Naive thymus-derived CD4-positive, alpha-beta T cell (primary cell): ENCODE measurements around the gene UBFD1. TPM values are rescaled to one million over a fixed set of nuclear protein-coding genes. Genes with fewer than 3 reads are reported as not detected.

Experiments
- ATAC-seq: fragments of 150-1000 bp; cut with Tn5 transposase; 2 replicates; pipeline ENCODE4 v1.10.0; 2021; ENCODE audit warnings: mild to moderate bottlenecking, moderate library complexity
- CTCF ChIA-PET: fragments of 350-600 bp; sonication (Branson Sonifier 250); formaldehyde crosslinking; loops from one replicate; lab custom pipeline; 2021; ENCODE audit warnings: antibody characterized with exemption; lab: Charles Lee
- POLR2A ChIA-PET: fragments of 350-600 bp; sonication (Branson Sonifier 250); formaldehyde crosslinking; loops from one replicate; lab custom pipeline; 2021; ENCODE audit warnings: antibody characterized with exemption, inconsistent platforms; lab: Charles Lee
- DNase-seq, 9 donors: peaks; one replicate each; pipeline versions ENCODE4 v3.0.0 to v3.0.0-alpha.2; 2020 to 2022; ENCODE audit warnings: mixed read lengths in 1 of 9
- H3K27ac ChIP-seq: one replicate; pipeline ENCODE4 v1.7.0; 2013; ENCODE audit warnings: mild to moderate bottlenecking, low read depth, low read length, moderate library complexity
- H3K27me3 ChIP-seq, 2 donors: one replicate each; pipeline ENCODE4 v1.7.0; 2013; ENCODE audit warnings: low read length in 2 of 2, mild to moderate bottlenecking in 2 of 2, moderate library complexity in 2 of 2; ENCODE audit not compliant: control insufficient read depth in 2 of 2, insufficient read depth in 2 of 2
- H3K36me3 ChIP-seq, 3 experiments: 1 replicate in 2 of 3; 2 replicates in 1 of 3; pipeline ENCODE4 v1.7.0; 2013; ENCODE audit warnings: low read length in 3 of 3, mild to moderate bottlenecking in 3 of 3, moderate library complexity in 1 of 3; ENCODE audit not compliant: insufficient read depth in 3 of 3, control insufficient read depth in 2 of 3
- H3K4me1 ChIP-seq, 2 donors: one replicate each; pipeline ENCODE4 v1.7.0; 2013; ENCODE audit warnings: low read length in 2 of 2, mild to moderate bottlenecking in 2 of 2, moderate library complexity in 1 of 2; ENCODE audit not compliant: control insufficient read depth in 2 of 2, insufficient read depth in 2 of 2
- H3K4me3 ChIP-seq: 2 replicates; pipeline ENCODE4 v1.7.0; 2013; ENCODE audit warnings: mild to moderate bottlenecking, low read length
- H3K9me3 ChIP-seq, 3 experiments: 1 replicate in 2 of 3; 2 replicates in 1 of 3; pipeline ENCODE4 v1.7.0; 2013; ENCODE audit warnings: low read length in 3 of 3; ENCODE audit not compliant: control insufficient read depth in 2 of 3
- H3K27ac Mint-ChIP-seq, 9 donors: one replicate each; pipeline ENCODE4 v1.8.0; 2020 to 2022; ENCODE audit warnings: mixed read lengths in 9 of 9, mild to moderate bottlenecking in 8 of 9, moderate library complexity in 5 of 9, inconsistent platforms in 2 of 9
- H3K27me3 Mint-ChIP-seq, 5 donors: one replicate each; pipeline ENCODE4 v1.8.0; 2021 to 2022; ENCODE audit warnings: mixed read lengths in 5 of 5, mild to moderate bottlenecking in 1 of 5
- H3K36me3 Mint-ChIP-seq, 5 donors: one replicate each; pipeline ENCODE4 v1.8.0; 2020 to 2022; ENCODE audit warnings: mixed read lengths in 5 of 5, mild to moderate bottlenecking in 3 of 5, inconsistent platforms in 1 of 5
- H3K4me1 Mint-ChIP-seq, 7 donors: one replicate each; pipeline ENCODE4 v1.8.0; 2020 to 2022; ENCODE audit warnings: mixed read lengths in 7 of 7, mild to moderate bottlenecking in 3 of 7, inconsistent platforms in 1 of 7
- H3K4me3 Mint-ChIP-seq, 10 donors: one replicate each; pipeline ENCODE4 v1.8.0; 2020 to 2022; ENCODE audit warnings: mild to moderate bottlenecking in 10 of 10, mixed read lengths in 10 of 10, moderate library complexity in 6 of 10, inconsistent platforms in 2 of 10
- H3K9me3 Mint-ChIP-seq, 11 donors: one replicate each; pipeline ENCODE4 v1.8.0; 2020 to 2022; ENCODE audit warnings: mixed read lengths in 11 of 11, mild to moderate bottlenecking in 4 of 11, inconsistent platforms in 1 of 11, moderate library complexity in 1 of 11
- intact Hi-C, 2 donors: fragments of 100-400 bp; cut with micrococcal nuclease; formaldehyde crosslinking; loops; one replicate each; pipeline ENCODE4 v1.15.1; 2023
- polyA plus RNA-seq, 2 donors: library from polyadenylated mRNA; unstranded; fragments of 300-500 nt; fragmentation: Illumina TruSeq; gene quantifications; one replicate each; pipeline ENCODE4 v1.2.3, GENCODE V29; 2021
- total RNA-seq, 6 experiments: library from RNA in 5 of 6; stranded (reverse) in 5 of 6; gene quantifications; 1 replicate in 5 of 6; 2 replicates in 1 of 6; pipeline ENCODE4 v1.2.3 and lab custom pipeline; 2021 to 2026

Gene UBFD1
- total and polyA plus RNA-seq, 7 experiments from 2014 or later: 8.3 to 54.4 (median 45.9) TPM

GRCh38 chr16:23518435-23518891, 39.1 kb upstream of the UBFD1 start:
- intact Hi-C loops: no loop called here
- DNase-seq (no peak), ATAC-seq (peak; percentile 52)
- Mint-ChIP-seq H3K4me3 (no peak overlapping the region), H3K36me3 (peaks cover 4 to 24% (median 19%) of the 10 kb centered on the region in 5 donors), H3K27me3 (no peaks in the 10 kb centered on the region), H3K9me3 (no peaks in the 10 kb centered on the region), H3K27ac (no peak overlapping the region), H3K4me1 (peaks cover 17 to 41% (median 26%) of the 10 kb centered on the region in 7 donors)
- Histone ChIP-seq H3K27ac (no peak overlapping the region), H3K9me3 (no peaks in the 10 kb centered on the region), H3K36me3 (peaks cover 0 to 19% (median 5%) of the 10 kb centered on the region in 3 experiments), H3K27me3 (no peaks in the 10 kb centered on the region), H3K4me3 (no peak overlapping the region), H3K4me1 (peaks cover 6 to 22% of the 10 kb centered on the region in 2 donors)
- CTCF ChIA-PET: interaction anchor here (0.5 kb wide), 1 partner anchor 23 kb away, joined by 3 read pairs; no protein-coding TSS in a partner anchor
- POLR2A ChIA-PET: no interaction called here

DNA sequence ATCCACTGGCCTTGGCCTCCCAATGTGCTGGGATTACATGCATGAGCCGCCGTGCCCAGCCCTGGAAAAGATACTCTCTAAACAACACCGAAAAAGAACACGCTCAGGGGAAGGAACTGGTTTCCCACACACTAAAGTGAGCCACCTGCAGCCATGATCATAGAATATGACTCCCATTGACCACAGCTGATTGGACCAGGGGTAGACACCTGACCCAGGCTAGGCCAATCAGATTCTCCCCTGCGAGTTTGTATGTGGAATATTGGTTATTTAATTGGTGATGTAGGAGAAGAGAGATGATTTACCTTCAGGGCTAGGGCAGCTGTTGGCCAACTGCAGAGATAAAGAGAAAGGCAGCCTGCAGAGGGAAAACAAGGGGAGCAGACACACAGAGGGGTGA, 38.2 kb upstream of the UBFD1 start:
- ATAC-seq (no peak), DNase-seq (no peak)
- H3K9me3 ChIP-seq: no peaks in the 10 kb centered on the region
- Mint-ChIP-seq H3K36me3 (peaks cover 4 to 33% (median 22%) of the 10 kb centered on the region in 5 donors), H3K4me3 (no peak overlapping the region), H3K27me3 (no peaks in the 10 kb centered on the region), H3K9me3 (no peaks in the 10 kb centered on the region), H3K4me1 (peaks cover 15 to 34% (median 22%) of the 10 kb centered on the region in 7 donors), H3K27ac (no peak overlapping the region)
- intact Hi-C loops: no loop called here
- H3K27me3 ChIP-seq: no peaks in the 10 kb centered on the region
- no peak overlapping the region for H3K4me3 ChIP-seq
- peaks cover 4 to 15% of the 10 kb centered on the region in 2 donors for H3K4me1 ChIP-seq
- CTCF ChIA-PET: no interaction called here
- POLR2A ChIA-PET: no interaction called here
- H3K27ac ChIP-seq: no peak overlapping the region
- peaks cover 0 to 27% (median 5%) of the 10 kb centered on the region in 3 experiments for H3K36me3 ChIP-seq

DNA sequence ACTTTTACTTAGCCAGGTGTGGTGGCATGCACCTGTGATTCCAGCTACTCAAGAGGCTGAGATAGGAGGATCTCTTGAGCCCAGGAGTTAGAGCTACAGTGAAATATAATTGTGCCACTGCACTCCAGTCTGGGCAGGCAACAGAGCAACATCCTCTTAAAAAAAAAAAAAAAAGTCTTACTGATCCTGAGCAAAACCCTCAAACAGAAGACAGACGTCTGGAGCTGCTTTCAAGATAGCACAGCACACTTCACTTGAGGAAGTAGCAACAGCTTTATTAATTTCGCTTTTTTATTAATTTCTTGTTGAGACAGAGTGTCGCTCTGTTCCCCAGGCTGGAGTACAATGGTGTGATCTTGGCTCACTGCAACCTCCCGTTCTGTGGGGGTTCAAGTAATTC, 37.0 kb upstream of the UBFD1 start:
- no peak overlapping the region for H3K4me3 ChIP-seq
- ATAC-seq (no peak), DNase-seq (no peak)
- peaks cover 4 to 45% (median 30%) of the 10 kb centered on the region in 5 donors for H3K36me3 Mint-ChIP-seq
- H3K4me1 ChIP-seq: peaks cover 0 to 6% of the 10 kb centered on the region in 2 donors
- H3K27ac ChIP-seq: no peak overlapping the region
- H3K4me1 Mint-ChIP-seq: peaks cover 3 to 23% (median 10%) of the 10 kb centered on the region in 7 donors
- H3K27ac Mint-ChIP-seq: no peak overlapping the region
- H3K36me3 ChIP-seq: peaks cover 5 to 38% (median 7%) of the 10 kb centered on the region in 3 experiments
- H3K4me3 Mint-ChIP-seq: no peak overlapping the region
- no peaks in the 10 kb centered on the region for H3K27me3 Mint-ChIP-seq
- ChIA-PET POLR2A (no interaction called here), CTCF (interaction anchor here (0.6 kb wide), 1 partner anchor 1960 kb away, joined by 3 read pairs; no protein-coding TSS in a partner anchor)
- H3K9me3 Mint-ChIP-seq: no peaks in the 10 kb centered on the region
- intact Hi-C loops: no loop called here
- H3K9me3 ChIP-seq: no peaks in the 10 kb centered on the region
- no peaks in the 10 kb centered on the region for H3K27me3 ChIP-seq

DNA sequence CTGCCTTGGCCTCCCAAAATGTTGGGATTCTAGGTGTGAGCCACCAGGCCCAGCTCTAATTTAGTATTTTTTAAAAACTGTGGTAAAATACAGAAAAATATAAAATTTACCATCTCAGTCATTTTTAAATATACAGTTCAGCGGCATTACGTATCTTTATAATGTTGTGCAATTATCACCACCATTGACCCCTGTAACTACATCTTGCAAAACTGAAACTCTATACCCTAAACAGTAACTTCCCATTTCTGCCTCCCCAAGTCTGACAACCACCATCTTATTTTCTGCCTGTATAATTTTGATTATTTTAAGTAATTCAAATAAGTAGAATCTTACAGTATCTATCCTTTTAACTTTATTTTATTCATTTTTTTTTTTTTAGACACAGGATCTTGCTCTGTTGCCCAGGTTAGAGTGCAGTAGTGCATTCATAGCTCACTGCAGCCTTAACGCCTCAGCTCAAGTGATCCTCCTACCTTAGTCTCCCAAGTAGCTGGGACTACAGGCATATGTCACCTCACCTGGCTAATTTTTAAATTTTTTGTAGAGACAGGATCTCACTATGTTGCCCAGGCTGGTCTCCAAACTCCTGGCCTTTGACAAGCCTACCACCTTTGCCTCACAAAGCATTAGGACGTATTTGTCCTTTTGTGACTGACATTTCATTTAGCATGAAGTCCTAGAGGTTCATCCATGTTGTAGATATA, 36.3 kb upstream of the UBFD1 start:
- peak overlapping the region in 1 of 9 donors; percentile 35 for H3K27ac Mint-ChIP-seq
- Histone ChIP-seq H3K36me3 (peaks cover 5 to 38% (median 7%) of the 10 kb centered on the region in 3 experiments), H3K27ac (no peak overlapping the region), H3K4me3 (no peak overlapping the region), H3K27me3 (no peaks in the 10 kb centered on the region), H3K4me1 (no peaks in the 10 kb centered on the region), H3K9me3 (no peaks in the 10 kb centered on the region)
- peaks cover 0 to 19% (median 6%) of the 10 kb centered on the region in 7 donors for H3K4me1 Mint-ChIP-seq
- DNase-seq (no peak), ATAC-seq (peak; percentile 36)
- H3K9me3 Mint-ChIP-seq: no peaks in the 10 kb centered on the region
- ChIA-PET POLR2A (no interaction called here), CTCF (interaction anchor here (0.6 kb wide), 1 partner anchor 1961 kb away, joined by 3 read pairs; no protein-coding TSS in a partner anchor)
- H3K36me3 Mint-ChIP-seq: peaks cover 4 to 45% (median 30%) of the 10 kb centered on the region in 5 donors
- no peaks in the 10 kb centered on the region for H3K27me3 Mint-ChIP-seq
- no peak overlapping the region for H3K4me3 Mint-ChIP-seq
- intact Hi-C loops: no loop called here

GRCh38 chr16:23521965-23522364, 35.6 kb upstream of the UBFD1 start:
- no peaks in the 10 kb centered on the region for H3K4me1 ChIP-seq
- intact Hi-C loops: no loop called here
- POLR2A ChIA-PET: interaction anchor here (1.2 kb wide), 1 partner anchor 11 kb away, joined by 3 read pairs; no protein-coding TSS in a partner anchor
- no peak overlapping the region for H3K27ac ChIP-seq
- Mint-ChIP-seq H3K27ac (no peak overlapping the region), H3K4me3 (no peak overlapping the region), H3K9me3 (no peaks in the 10 kb centered on the region), H3K4me1 (peaks cover 0 to 11% (median 0%) of the 10 kb centered on the region in 7 donors), H3K27me3 (no peaks in the 10 kb centered on the region), H3K36me3 (peaks cover 4 to 47% (median 30%) of the 10 kb centered on the region in 5 donors)
- peaks cover 5 to 38% (median 7%) of the 10 kb centered on the region in 3 experiments for H3K36me3 ChIP-seq
- no peaks in the 10 kb centered on the region for H3K27me3 ChIP-seq
- H3K4me3 ChIP-seq: no peak overlapping the region
- H3K9me3 ChIP-seq: no peaks in the 10 kb centered on the region
- DNase-seq (no peak), ATAC-seq (no peak)
- CTCF ChIA-PET: no interaction called here

DNA sequence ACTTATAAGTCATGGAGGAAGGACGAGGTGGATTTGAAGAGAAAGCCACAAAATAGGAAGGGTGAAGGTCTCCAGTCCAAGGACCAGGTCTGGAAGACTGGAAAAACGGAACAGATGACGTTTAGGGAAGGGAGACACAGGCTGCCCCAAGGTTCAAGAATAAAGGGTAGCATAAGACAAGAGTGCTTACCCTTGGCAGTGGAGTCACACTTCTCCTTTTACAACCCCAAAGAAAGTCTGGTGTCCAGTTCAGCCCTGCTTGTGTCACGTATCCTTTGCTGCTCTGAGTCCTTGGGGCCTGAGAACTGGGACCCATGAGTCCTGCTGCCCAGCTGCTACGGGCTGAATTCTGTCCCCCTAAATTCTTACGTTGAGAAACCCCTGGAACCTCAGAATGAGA, 34.2 kb upstream of the UBFD1 start:
- no peak for ATAC-seq
- Mint-ChIP-seq H3K27ac (no peak overlapping the region), H3K27me3 (no peaks in the 10 kb centered on the region), H3K4me3 (no peak overlapping the region), H3K9me3 (no peaks in the 10 kb centered on the region), H3K4me1 (peaks cover 0 to 4% (median 0%) of the 10 kb centered on the region in 7 donors), H3K36me3 (peaks cover 4 to 51% (median 30%) of the 10 kb centered on the region in 5 donors)
- Histone ChIP-seq H3K36me3 (peaks cover 5 to 45% (median 7%) of the 10 kb centered on the region in 3 experiments), H3K27ac (no peak overlapping the region), H3K4me1 (no peaks in the 10 kb centered on the region), H3K4me3 (no peak overlapping the region), H3K9me3 (no peaks in the 10 kb centered on the region), H3K27me3 (no peaks in the 10 kb centered on the region)
- intact Hi-C loops: no loop called here
- CTCF ChIA-PET: no interaction called here
- DNase-seq: no peak
- POLR2A ChIA-PET: no interaction called here
